HUES6 (cell line): ENCODE results near the gene OR8S1.
"Not testable (repeated sequence)": the region's sequence is repeated elsewhere in the genome, so short reads cannot be mapped to it uniquely, and the experiment has no call there.

Experiments used
- H3K27ac ChIP-seq: 2 replicates; pipeline ENCODE4 v1.7.0; 2013; ENCODE audit warnings: low read depth, mild to moderate bottlenecking, low read length, inconsistent platforms
- H3K27me3 ChIP-seq: 2 replicates; pipeline ENCODE4 v1.6.1; 2013; ENCODE audit warnings: low read length; ENCODE audit not compliant: control insufficient read depth, insufficient read depth
- H3K36me3 ChIP-seq: 2 replicates; pipeline ENCODE4 v1.6.1; 2013; ENCODE audit warnings: low read length; ENCODE audit not compliant: control insufficient read depth, insufficient read depth
- H3K4me1 ChIP-seq: 2 replicates; pipeline ENCODE4 v1.6.1; 2013; ENCODE audit warnings: low read length; ENCODE audit not compliant: control insufficient read depth, insufficient read depth
- H3K4me3 ChIP-seq: 2 replicates; pipeline ENCODE4 v1.5.1; 2013; ENCODE audit warnings: low read depth, low read length
- H3K9ac ChIP-seq: one replicate; pipeline ENCODE4 v1.6.1; 2013; ENCODE audit warnings: mild to moderate bottlenecking, low read length
- H3K9me3 ChIP-seq: 2 replicates; pipeline ENCODE4 v1.6.1; 2013; ENCODE audit warnings: low read depth, low read length; ENCODE audit not compliant: control insufficient read depth, insufficient read depth

Gene OR8S1

DNA sequence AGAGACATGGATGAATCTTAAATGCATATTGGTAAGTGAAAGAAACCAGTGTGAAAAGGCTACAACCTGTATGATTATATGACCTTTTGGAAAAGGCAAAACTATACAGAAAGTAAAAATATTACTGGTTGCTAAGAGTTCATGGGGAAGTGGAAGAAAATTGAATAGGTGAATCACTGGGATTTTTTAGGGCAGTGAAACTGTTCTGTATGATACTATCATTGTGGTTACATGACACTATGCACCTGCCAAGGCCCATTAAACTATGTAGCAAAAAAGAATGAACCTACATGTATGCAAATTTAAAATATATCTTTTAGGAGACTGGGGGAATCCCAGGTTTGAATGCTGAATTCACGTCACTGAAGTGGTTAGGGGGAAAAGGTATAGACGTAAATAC lies 12.6 kb upstream of the OR8S1 start:
- Histone ChIP-seq H3K27ac (no peak overlapping the region), H3K27me3 (peaks cover 2% of the 10 kb centered on the region; the same call in 1 of the 2 replicates), H3K36me3 (no peaks in the 10 kb centered on the region), H3K9me3 (peaks cover 10% of the 10 kb centered on the region; the same call in 1 of the 2 replicates), H3K4me3 (no peak overlapping the region), H3K9ac (no peak overlapping the region), H3K4me1 (no peaks in the 10 kb centered on the region)

DNA sequence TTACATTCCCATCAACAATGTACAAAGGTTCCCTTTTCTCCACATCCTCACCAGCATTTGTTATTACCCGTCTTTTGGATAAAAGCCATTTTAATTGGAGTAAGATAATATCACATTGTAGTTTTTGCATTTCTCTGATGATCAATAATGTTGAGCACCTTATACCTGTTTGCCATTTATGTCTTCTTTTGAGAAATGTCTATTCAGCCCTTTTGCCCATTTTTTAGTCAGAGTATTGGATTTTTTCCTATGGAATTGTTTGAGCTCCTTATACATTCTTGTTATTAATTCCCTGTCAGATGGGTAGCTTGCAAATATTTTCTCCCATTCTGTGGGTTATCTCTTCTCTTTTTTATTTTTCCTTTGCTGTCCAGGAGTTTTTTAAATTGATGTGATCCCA lies 10.7 kb upstream of the OR8S1 start:
- Histone ChIP-seq H3K27ac (no peak overlapping the region), H3K36me3 (no peaks in the 10 kb centered on the region), H3K9me3 (peaks cover 10% of the 10 kb centered on the region; the same call in 1 of the 2 replicates), H3K9ac (no peak overlapping the region), H3K4me1 (no peaks in the 10 kb centered on the region), H3K27me3 (peaks cover 2% of the 10 kb centered on the region; the same call in 1 of the 2 replicates), H3K4me3 (no peak overlapping the region)

- H3K27ac ChIP-seq, H3K36me3 ChIP-seq, H3K27me3 ChIP-seq, H3K9ac ChIP-seq, H3K4me1 ChIP-seq, H3K4me3 ChIP-seq, H3K9me3 ChIP-seq: not testable (repeated sequence)
Observed at GRCh38 chr12:48520381-48520780, 5.1 kb upstream of the OR8S1 start.

- H3K4me1 ChIP-seq, result no peaks in the 10 kb centered on the region
- no peak overlapping the region for H3K27ac ChIP-seq
- H3K9me3 ChIP-seq, result peaks cover 6% of the 10 kb centered on the region; the same call in 1 of the 2 replicates
- H3K27me3 ChIP-seq, result no peaks in the 10 kb centered on the region
- H3K4me3 ChIP-seq, result no peak overlapping the region
- no peak overlapping the region for H3K9ac ChIP-seq
- no peaks in the 10 kb centered on the region for H3K36me3 ChIP-seq
Observed at GRCh38 chr12:48527891-48528670, 2.6 kb downstream of the OR8S1 start.

GRCh38 chr12:48532601-48533000 lies 7.2 kb downstream of the OR8S1 start:
- H3K4me1 ChIP-seq, result no peaks in the 10 kb centered on the region
- no peak overlapping the region for H3K27ac ChIP-seq
- no peak overlapping the region for H3K4me3 ChIP-seq
- no peaks in the 10 kb centered on the region for H3K36me3 ChIP-seq
- no peak overlapping the region for H3K9ac ChIP-seq
- H3K9me3 ChIP-seq, result no peaks in the 10 kb centered on the region; the same call in 1 of the 2 replicates
- H3K27me3 ChIP-seq, result no peaks in the 10 kb centered on the region

DNA sequence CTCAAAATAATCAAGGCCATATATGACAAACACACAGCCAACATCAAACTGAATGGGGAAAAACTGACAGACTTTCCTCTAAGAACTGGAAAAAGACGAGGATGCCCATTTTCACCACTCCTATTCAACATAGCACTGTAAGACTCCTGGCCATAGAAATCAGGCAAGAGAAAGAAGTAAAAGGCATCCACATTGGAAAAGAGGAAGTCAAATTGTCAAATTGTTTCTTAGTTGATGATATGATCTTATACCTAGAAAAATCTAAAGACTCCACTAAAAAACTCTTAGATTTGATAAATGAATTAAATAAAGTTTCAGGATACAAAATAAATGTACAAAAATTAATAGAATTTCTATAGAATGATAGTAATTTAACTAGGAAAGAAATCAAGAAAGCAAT lies 11.2 kb downstream of the OR8S1 start:
- H3K4me3 ChIP-seq, result no peak overlapping the region
- H3K9me3 ChIP-seq, result no peaks in the 10 kb centered on the region; the same call in 1 of the 2 replicates
- H3K4me1 ChIP-seq, result no peaks in the 10 kb centered on the region
- no peak overlapping the region for H3K9ac ChIP-seq
- no peaks in the 10 kb centered on the region for H3K36me3 ChIP-seq
- H3K27me3 ChIP-seq, result no peaks in the 10 kb centered on the region
- H3K27ac ChIP-seq, result no peak overlapping the region

- no peaks in the 10 kb centered on the region for H3K4me1 ChIP-seq
- H3K4me3 ChIP-seq, result no peak overlapping the region
- H3K9ac ChIP-seq, result no peak overlapping the region
- H3K27me3 ChIP-seq, result no peaks in the 10 kb centered on the region
- H3K9me3 ChIP-seq, result no peaks in the 10 kb centered on the region
- H3K27ac ChIP-seq, result no peak overlapping the region
- no peaks in the 10 kb centered on the region for H3K36me3 ChIP-seq
Observed at GRCh38 chr12:48542300-48542928, 17.0 kb downstream of the OR8S1 start.

- Histone ChIP-seq H3K4me1 (no peaks in the 10 kb centered on the region), H3K27ac (no peak overlapping the region), H3K36me3 (no peaks in the 10 kb centered on the region), H3K4me3 (no peak overlapping the region), H3K9ac (no peak overlapping the region), H3K27me3 (no peaks in the 10 kb centered on the region), H3K9me3 (no peaks in the 10 kb centered on the region)
Observed at GRCh38 chr12:48545833-48546469, 20.5 kb downstream of the OR8S1 start.

- not testable (repeated sequence) for H3K27me3 ChIP-seq, H3K27ac ChIP-seq, H3K36me3 ChIP-seq, H3K9me3 ChIP-seq, H3K9ac ChIP-seq, H3K4me1 ChIP-seq, H3K4me3 ChIP-seq
Observed at GRCh38 chr12:48547012-48547411, 21.6 kb downstream of the OR8S1 start.

- peaks cover 15% of the 10 kb centered on the region for H3K9me3 ChIP-seq
- H3K9ac ChIP-seq, H3K27ac ChIP-seq, H3K4me3 ChIP-seq, H3K36me3 ChIP-seq, H3K4me1 ChIP-seq, H3K27me3 ChIP-seq: not testable (repeated sequence)
Observed at GRCh38 chr12:48551636-48552035, 26.2 kb downstream of the OR8S1 start.

DNA sequence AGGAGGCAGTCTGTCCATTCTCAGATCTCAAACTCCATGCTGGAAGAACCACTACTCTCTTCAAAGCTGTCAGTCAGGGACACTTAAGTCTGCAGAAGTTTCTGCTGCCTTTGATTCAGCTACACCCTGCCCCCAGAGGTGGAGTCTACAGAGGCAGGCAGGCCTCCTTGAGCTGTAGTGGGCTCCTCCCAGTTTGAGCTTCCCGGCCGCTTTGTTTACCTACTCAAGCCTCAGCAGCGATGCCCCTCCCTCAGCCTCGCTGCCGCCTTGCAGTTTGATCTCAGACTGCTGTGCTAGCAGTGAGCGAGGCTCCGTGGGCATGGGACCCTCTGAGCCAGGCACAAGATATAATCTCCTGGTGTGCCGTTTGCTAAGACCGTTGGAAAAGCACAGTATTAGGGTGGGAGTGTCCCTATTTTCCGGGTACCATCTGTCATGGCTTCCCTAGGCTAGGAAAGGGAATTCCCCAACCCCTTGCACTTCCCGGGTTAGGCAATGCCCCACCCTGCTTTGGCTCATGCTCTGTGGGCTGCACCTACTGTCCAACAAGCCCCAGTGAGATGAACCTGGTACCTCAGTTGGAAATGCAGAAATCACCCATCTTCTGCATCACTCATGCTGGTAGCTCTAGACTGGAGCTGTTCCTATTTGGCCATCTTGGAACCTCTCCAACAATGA lies 28.4 kb downstream of the OR8S1 start:
- H3K4me1 ChIP-seq, H3K9ac ChIP-seq: not testable (repeated sequence)

More for the DNA sequence above, 28.4 kb downstream of the OR8S1 start:
- not testable (repeated sequence) for H3K27me3 ChIP-seq, H3K36me3 ChIP-seq, H3K27ac ChIP-seq
- H3K4me3 ChIP-seq, result peak overlapping the region; percentile 49; the same call in 1 of the 2 replicates
- H3K9me3 ChIP-seq, result peaks cover 15% of the 10 kb centered on the region
